GM12878 (cell line): ENCODE results near the gene GNG12. TPM values are rescaled to one million over a fixed set of nuclear protein-coding genes. Genes with fewer than 3 reads are reported as not detected.

Source experiments
- ATAC-seq: fragments of 200-7000 bp; cut with Tn5 transposase; 3 replicates; pipeline ENCODE4 v1.9.1; 2020; ENCODE audit warnings: mild to moderate bottlenecking, moderate library complexity
- BruUV-seq: library from RNA; stranded (reverse); fragments of 400-500 nt; replicated peaks from 2 replicates; lab custom pipeline; 2021; lab: Mats Ljungman, UMichigan
- CTCF ChIA-PET: fragments of 300-600 bp; sonication (Branson Sonifier 250); formaldehyde crosslinking; extraction: SDS; loops from one replicate; lab custom pipeline; 2021; ENCODE audit warnings: inconsistent platforms; lab: Yijun Ruan, JAX
- POLR2A ChIA-PET: fragments of 350-600 bp; formaldehyde crosslinking; extraction: SDS; loops from one replicate; lab custom pipeline; 2021; ENCODE audit warnings: inconsistent platforms; lab: Charles Lee
- RAD21 ChIA-PET: fragments of 300-600 bp; sonication (Branson Sonifier 250); formaldehyde crosslinking; loops from one replicate; lab custom pipeline; 2023; ENCODE audit warnings: antibody characterized with exemption; ENCODE audit not compliant: unreplicated experiment; lab: Charles Lee
- SMC1A ChIA-PET: fragments of 300-600 bp; sonication (Branson Sonifier 250); formaldehyde crosslinking; loops from one replicate; lab custom pipeline; 2023; ENCODE audit not compliant: unreplicated experiment, uncharacterized antibody; lab: Charles Lee
- DNase-seq: peaks from one replicate; pipeline ENCODE4 v3.0.0-alpha.2; 2011; ENCODE audit warnings: low read depth, low spot score
- FAIRE-seq: peaks from 3 replicates; lab custom pipeline; 2011; peaks lifted over from hg19 to GRCh38; lab: Jason Lieb, UNC
- H2AFZ ChIP-seq: 2 replicates; pipeline ENCODE4 v1.6.0; 2011; ENCODE audit warnings: low read depth, low read length, control low read depth; ENCODE audit not compliant: control insufficient read depth
- H3K27ac ChIP-seq: 2 replicates; pipeline ENCODE4 v1.5.1; 2011; ENCODE audit warnings: control low read depth; ENCODE audit not compliant: control insufficient read depth, insufficient read depth
- H3K27me3 ChIP-seq, 2 experiments: replicated peaks in 1 of 2; 2 replicates each; pipeline versions ENCODE4 v1.6.0 to v1.6.1; 2011; ENCODE audit warnings: low read length in 1 of 2; ENCODE audit not compliant: control insufficient read depth in 2 of 2, insufficient read depth in 2 of 2
- H3K36me3 ChIP-seq, 2 experiments: 2 replicates each; pipeline ENCODE4 v1.5.1; 2011; ENCODE audit warnings: low read length in 1 of 2; ENCODE audit not compliant: control insufficient read depth in 2 of 2, insufficient read depth in 2 of 2
- H3K4me1 ChIP-seq: 2 replicates; pipeline ENCODE4 v1.6.1; 2011; ENCODE audit warnings: mild to moderate bottlenecking, low read length, moderate library complexity, mixed read lengths; ENCODE audit not compliant: control insufficient read depth, insufficient read depth
- H3K4me2 ChIP-seq: 2 replicates; pipeline ENCODE4 v1.6.0; 2011; ENCODE audit warnings: control low read depth; ENCODE audit not compliant: control insufficient read depth, insufficient read depth
- H3K4me3 ChIP-seq: fragments of 200-600 bp; sonication (generic); 2 replicates; pipeline ENCODE4 v1.5.1; 2016
- H3K79me2 ChIP-seq: 2 replicates; pipeline ENCODE4 v1.6.0; 2011; ENCODE audit warnings: low read length; ENCODE audit not compliant: control insufficient read depth, insufficient read depth
- H3K9ac ChIP-seq: 2 replicates; pipeline ENCODE4 v1.8.0; 2011; ENCODE audit warnings: low read length, control low read depth, mixed read lengths; ENCODE audit not compliant: control insufficient read depth, insufficient read depth
- H3K9me3 ChIP-seq: replicated peaks from 3 replicates; pipeline ENCODE4 v1.5.1; 2011; ENCODE audit warnings: mild to moderate bottlenecking, low read length; ENCODE audit not compliant: control insufficient read depth, insufficient read depth
- H4K20me1 ChIP-seq: 2 replicates; pipeline ENCODE4 v1.6.0; 2011; ENCODE audit not compliant: control insufficient read depth, insufficient read depth
- ASH2L ChIP-seq: fragments of 300-600, 200-600 bp; sonication (generic); IDR thresholded peaks from 2 replicates; pipeline ENCODE4 v1.6.1; 2017; ENCODE audit warnings: low read depth, mild to moderate bottlenecking, borderline replicate concordance
- BACH1 ChIP-seq: fragments of 450-650 bp; IDR thresholded peaks from 2 replicates; pipeline ENCODE4 v1.6.1; 2017; ENCODE audit warnings: mild to moderate bottlenecking, borderline replicate concordance
- FOXK2 ChIP-seq: fragments of 450-650 bp; IDR thresholded peaks from 2 replicates; pipeline ENCODE4 v1.6.1; 2017; ENCODE audit warnings: mild to moderate bottlenecking, moderate library complexity
- NFXL1 ChIP-seq: fragments of 450-650 bp; IDR thresholded peaks from 2 replicates; pipeline ENCODE4 v1.6.1; 2017; ENCODE audit warnings: antibody characterized with exemption, mild to moderate bottlenecking, borderline replicate concordance
- RFX5 ChIP-seq: IDR thresholded peaks from 2 replicates; pipeline ENCODE4 v1.6.1; 2011; ENCODE audit warnings: low read depth, low read length, improper control_type of control experiment
- SKIL ChIP-seq: fragments of 450-650 bp; IDR thresholded peaks from 2 replicates; pipeline ENCODE4 v1.6.1; 2017; ENCODE audit warnings: mild to moderate bottlenecking, low read depth, inconsistent platforms; ENCODE audit not compliant: poor library complexity, severe bottlenecking
- SUPT20H ChIP-seq: IDR thresholded peaks from 2 replicates; pipeline ENCODE4 v1.6.1; 2011; ENCODE audit warnings: low read depth, mild to moderate bottlenecking, low read length, moderate library complexity, borderline replicate concordance; ENCODE audit not compliant: control insufficient read depth
- TCF12 ChIP-seq: IDR thresholded peaks from 2 replicates; pipeline ENCODE4 v1.6.1; 2011; ENCODE audit warnings: low read depth, mild to moderate bottlenecking, low read length
- ZNF384 ChIP-seq: IDR thresholded peaks from 2 replicates; pipeline ENCODE4 v1.6.1; 2012; ENCODE audit warnings: low read depth, mild to moderate bottlenecking, low read length, improper control_type of control experiment, borderline replicate concordance
- WGBS: methylation state at CpG from one replicate; pipeline ENCODE4 v1.1.6; 2016; ENCODE audit warnings: low lambda C conversion rate; ENCODE audit not compliant: insufficient replicate concordance, insufficient coverage; ENCODE audit errors: missing lambda C conversion rate; 5-methylcytosine and 5-hydroxymethylcytosine counted together
- in situ Hi-C: fragments of 300-500 bp; cut with MboI; formaldehyde crosslinking; loops from 9 replicates; pipeline ENCODE4 v1.14.3; 2018; ENCODE audit warnings: mixed read lengths
- intact Hi-C: fragments of 100-400 bp; cut with micrococcal nuclease; formaldehyde crosslinking; loops from one replicate; pipeline ENCODE4 v1.14.2; 2022; ENCODE audit not compliant: unreplicated experiment
- polyA plus RNA-seq, 11 experiments: library from polyadenylated mRNA; depleted of rRNA in 4 of 11; unstranded in 6 of 11; stranded (reverse) in 5 of 11; fragments of >200 nt; fragmentation: Nextera tagmentation in 4 of 11; fragmentation: Illumina TruSeq in 1 of 11; extraction: Ambion mirVana in 4 of 11; extraction: Trizol in 1 of 11; gene quantifications; 1 replicate in 1 of 11; 2 replicates in 10 of 11; pipeline versions ENCODE4 v1.2.1 to v1.2.3, GENCODE V29; 2011 to 2016; ENCODE audit warnings: inconsistent platforms in 2 of 11, missing spikeins in 2 of 11, low read depth in 1 of 11
- total RNA-seq, 4 experiments: library from RNA; depleted of rRNA in 3 of 4; stranded (reverse); fragments of >200 nt in 3 of 4; fragmentation: Illumina TruSeq in 1 of 4; extraction: Trizol in 1 of 4; gene quantifications; 2 replicates each; pipeline versions ENCODE4 v1.2.1 to v1.2.3, GENCODE V29; 2013 to 2021
- TF ChIP-seq, protein P1 (sequence below): fragments of 450-650 bp; IDR thresholded peaks from 2 replicates; pipeline ENCODE4 v1.6.1; 2017; ENCODE audit warnings: mild to moderate bottlenecking, moderate library complexity
- TF ChIP-seq, protein P2 (sequence below): fragments of 450-650 bp; IDR thresholded peaks from 2 replicates; pipeline ENCODE4 v1.6.1; 2014; ENCODE audit warnings: mild to moderate bottlenecking

GNG12 gene
- total and polyA plus RNA-seq, 10 of the 15 experiments (the other 5 are each of a cell fraction or from before 2014, with no cell fraction given): 0.22 to 32.8 (median 0.35) TPM

DNA sequence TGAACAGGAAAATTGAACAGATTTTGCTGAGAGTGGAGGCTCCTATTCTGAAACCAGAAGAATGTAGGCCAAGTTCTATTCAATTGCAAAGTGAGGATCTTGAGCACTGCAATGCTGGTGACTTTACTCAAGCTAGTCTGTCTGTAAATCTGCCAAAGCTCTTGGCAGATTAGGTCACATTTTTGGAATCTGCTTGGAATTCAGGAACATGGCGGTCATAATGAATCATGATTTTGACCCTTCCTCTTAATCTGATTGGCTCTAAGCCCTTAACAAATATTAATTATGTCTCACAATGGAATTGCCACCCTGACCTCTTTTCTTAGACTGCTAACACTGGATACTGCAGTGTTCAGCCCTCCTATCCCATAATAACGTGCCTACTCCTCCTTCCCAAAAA lies 7.2 kb upstream of the GNG12 start:
- Histone ChIP-seq H3K4me2 (no peak overlapping the region), H3K27ac (no peak overlapping the region), H3K36me3 (no peaks in the 10 kb centered on the region), H3K27me3 (no peaks in the 10 kb centered on the region; a peak in 1 of 4 replicates), H3K9ac (no peak overlapping the region), H4K20me1 (no peaks in the 10 kb centered on the region), H3K4me3 (no peak overlapping the region), H3K4me1 (no peaks in the 10 kb centered on the region), H3K79me2 (no peaks in the 10 kb centered on the region), H2AFZ (no peak overlapping the region), H3K9me3 (no peaks in the 10 kb centered on the region)
- intact Hi-C loops (no loop called here), in situ Hi-C loops (no loop called here)
- no TSS peak for BruUV-seq
- ChIA-PET POLR2A (no interaction called here), SMC1A (interaction anchor here (0.7 to 47.8 kb wide), 9 partner anchors 9 to 80 kb away, joined by 3 to 1058 read pairs (median 3); no protein-coding TSS in a partner anchor), CTCF (interaction anchor here (1.0 to 16.7 kb wide), 4 partner anchors 10 to 277 kb away, joined by 3 to 298 read pairs (median 46); no protein-coding TSS in a partner anchor), RAD21 (interaction anchor here (1.0 to 1.2 kb wide), 3 partner anchors 10 to 71 kb away, joined by 3 to 4 read pairs (median 3); no protein-coding TSS in a partner anchor)
- ATAC-seq: no peak
- no peak for FAIRE-seq
- DNase-seq: no peak
- WGBS: 0% methylated on average over 2 of the region's 2 CpGs
- TF ChIP-seq NFXL1: no peak
- TF ChIP-seq, protein P1, sequence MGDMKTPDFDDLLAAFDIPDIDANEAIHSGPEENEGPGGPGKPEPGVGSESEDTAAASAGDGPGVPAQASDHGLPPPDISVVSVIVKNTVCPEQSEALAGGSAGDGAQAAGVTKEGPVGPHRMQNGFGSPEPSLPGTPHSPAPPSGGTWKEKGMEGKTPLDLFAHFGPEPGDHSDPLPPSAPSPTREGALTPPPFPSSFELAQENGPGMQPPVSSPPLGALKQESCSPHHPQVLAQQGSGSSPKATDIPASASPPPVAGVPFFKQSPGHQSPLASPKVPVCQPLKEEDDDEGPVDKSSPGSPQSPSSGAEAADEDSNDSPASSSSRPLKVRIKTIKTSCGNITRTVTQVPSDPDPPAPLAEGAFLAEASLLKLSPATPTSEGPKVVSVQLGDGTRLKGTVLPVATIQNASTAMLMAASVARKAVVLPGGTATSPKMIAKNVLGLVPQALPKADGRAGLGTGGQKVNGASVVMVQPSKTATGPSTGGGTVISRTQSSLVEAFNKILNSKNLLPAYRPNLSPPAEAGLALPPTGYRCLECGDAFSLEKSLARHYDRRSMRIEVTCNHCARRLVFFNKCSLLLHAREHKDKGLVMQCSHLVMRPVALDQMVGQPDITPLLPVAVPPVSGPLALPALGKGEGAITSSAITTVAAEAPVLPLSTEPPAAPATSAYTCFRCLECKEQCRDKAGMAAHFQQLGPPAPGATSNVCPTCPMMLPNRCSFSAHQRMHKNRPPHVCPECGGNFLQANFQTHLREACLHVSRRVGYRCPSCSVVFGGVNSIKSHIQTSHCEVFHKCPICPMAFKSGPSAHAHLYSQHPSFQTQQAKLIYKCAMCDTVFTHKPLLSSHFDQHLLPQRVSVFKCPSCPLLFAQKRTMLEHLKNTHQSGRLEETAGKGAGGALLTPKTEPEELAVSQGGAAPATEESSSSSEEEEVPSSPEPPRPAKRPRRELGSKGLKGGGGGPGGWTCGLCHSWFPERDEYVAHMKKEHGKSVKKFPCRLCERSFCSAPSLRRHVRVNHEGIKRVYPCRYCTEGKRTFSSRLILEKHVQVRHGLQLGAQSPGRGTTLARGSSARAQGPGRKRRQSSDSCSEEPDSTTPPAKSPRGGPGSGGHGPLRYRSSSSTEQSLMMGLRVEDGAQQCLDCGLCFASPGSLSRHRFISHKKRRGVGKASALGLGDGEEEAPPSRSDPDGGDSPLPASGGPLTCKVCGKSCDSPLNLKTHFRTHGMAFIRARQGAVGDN: no peak
- TF ChIP-seq RFX5: no peak
- TF ChIP-seq ZNF384: no peak
- TF ChIP-seq BACH1: no peak
- no peak for TF ChIP-seq FOXK2
- TF ChIP-seq SKIL: no peak
- TF ChIP-seq, protein P2, sequence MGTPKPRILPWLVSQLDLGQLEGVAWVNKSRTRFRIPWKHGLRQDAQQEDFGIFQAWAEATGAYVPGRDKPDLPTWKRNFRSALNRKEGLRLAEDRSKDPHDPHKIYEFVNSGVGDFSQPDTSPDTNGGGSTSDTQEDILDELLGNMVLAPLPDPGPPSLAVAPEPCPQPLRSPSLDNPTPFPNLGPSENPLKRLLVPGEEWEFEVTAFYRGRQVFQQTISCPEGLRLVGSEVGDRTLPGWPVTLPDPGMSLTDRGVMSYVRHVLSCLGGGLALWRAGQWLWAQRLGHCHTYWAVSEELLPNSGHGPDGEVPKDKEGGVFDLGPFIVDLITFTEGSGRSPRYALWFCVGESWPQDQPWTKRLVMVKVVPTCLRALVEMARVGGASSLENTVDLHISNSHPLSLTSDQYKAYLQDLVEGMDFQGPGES: no peak
- no peak for TF ChIP-seq TCF12
- no peak for TF ChIP-seq ASH2L
- TF ChIP-seq SUPT20H: no peak
